Right renal cortex interstitium (tissue), 3 donors: Measurements from ENCODE around the gene KIF3A. TPM values are rescaled to one million over a fixed set of nuclear protein-coding genes. Genes with fewer than 3 reads are reported as not detected.

Experiments
- DNase-seq, 3 donors: peaks; one replicate each; pipeline ENCODE4 v3.0.0-alpha.2; 2013; ENCODE audit warnings: low read depth in 3 of 3, low spot score in 2 of 3
- polyA plus RNA-seq, 3 donors: library from polyadenylated mRNA; unstranded; fragments of 120-200 nt; gene quantifications; one replicate each; pipeline ENCODE4 v1.2.1, GENCODE V29; 2013; ENCODE audit not compliant: insufficient read length in 3 of 3

Gene KIF3A
- polyA plus RNA-seq, 3 donors = 22.2 to 25.4 (median 23.5) TPM

DNA sequence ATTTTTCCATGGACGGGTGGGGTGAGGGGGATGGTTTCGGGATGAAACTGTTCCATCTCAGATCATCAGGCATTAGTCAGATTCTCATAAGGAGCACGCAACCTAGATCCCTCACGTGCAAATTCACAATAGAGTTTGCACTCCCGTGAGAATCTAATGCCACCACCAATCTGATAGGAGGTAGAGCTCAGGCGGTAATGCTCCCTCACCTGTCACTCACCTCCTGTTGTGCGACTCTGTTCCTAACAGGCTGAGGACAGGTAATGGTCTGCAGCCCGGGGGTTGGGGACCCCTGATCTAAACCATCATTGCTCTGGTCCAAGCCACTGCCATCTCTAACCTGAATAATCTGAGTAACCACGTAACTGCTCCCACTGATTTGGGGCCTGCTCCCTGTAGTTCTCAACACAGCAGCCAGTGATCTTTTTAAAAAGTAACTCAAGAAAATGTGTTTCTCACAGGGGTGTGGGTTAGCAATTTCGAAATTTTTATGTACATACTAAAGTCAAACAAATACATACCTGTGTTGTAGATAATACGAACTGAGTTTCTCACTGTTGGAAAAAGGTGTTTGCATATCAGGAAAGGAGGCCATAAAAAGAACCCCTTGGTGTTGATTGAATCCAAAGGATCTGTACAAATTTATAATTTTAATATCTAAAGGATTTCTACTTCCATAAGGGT lies 90.6 kb downstream of the KIF3A start:
- DNase-seq = no peak

DNA sequence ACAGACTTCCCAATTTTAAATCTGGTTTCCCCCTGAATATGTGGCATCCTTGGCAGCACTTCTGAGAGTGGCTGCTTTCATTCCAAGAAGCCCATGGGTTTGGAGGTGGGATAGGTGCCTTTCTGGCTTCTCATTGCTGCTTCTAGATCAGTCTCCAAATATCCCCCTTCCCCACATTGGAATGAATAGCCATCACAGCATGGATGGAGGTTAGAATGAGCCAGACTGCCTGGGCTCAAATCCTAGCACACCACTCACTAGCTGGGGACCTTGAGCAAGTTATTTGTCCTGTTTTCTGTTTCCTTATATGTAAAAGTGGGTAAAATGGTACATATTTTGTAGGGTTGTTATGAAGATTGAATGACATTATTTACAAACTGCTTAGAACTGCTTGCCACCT lies 93.2 kb downstream of the KIF3A start:
- DNase-seq = no peak

Other genes starting within 250 kb of the KIF3A start
- 10 to 100 TPM; 15.1 to 21.4 (median 18.2) TPM for gene IRF1, start 246.8 kb downstream of the KIF3A start, polyA plus RNA-seq
- not detected for gene IL5, start 194.0 kb downstream of the KIF3A start, polyA plus RNA-seq
- gene RAD50, start 180.6 kb downstream of the KIF3A start, polyA plus RNA-seq = 10 to 100 TPM; 50.5 to 52.6 (median 52.4) TPM
- not detected for gene IL13, start 79.4 kb downstream of the KIF3A start, polyA plus RNA-seq
- gene IL4, start 63.6 kb downstream of the KIF3A start, polyA plus RNA-seq = not detected
- 1 to 10 TPM; 2.6 to 4.2 (median 3.0) TPM for gene CCNI2, start 9.9 kb upstream of the KIF3A start, polyA plus RNA-seq
- 10 to 100 TPM; 71.8 to 78.7 (median 78.5) TPM for gene SEPTIN8, start 39.7 kb upstream of the KIF3A start, polyA plus RNA-seq
- gene SOWAHA, start 75.8 kb upstream of the KIF3A start, polyA plus RNA-seq = 1 to 10 TPM; 4.2 to 4.5 (median 4.3) TPM
- 10 to 100 TPM; 10.8 to 19.7 (median 11.6) TPM for gene SHROOM1, start 93.1 kb upstream of the KIF3A start, polyA plus RNA-seq
- gene GDF9, start 128.9 kb upstream of the KIF3A start, polyA plus RNA-seq = 1 to 10 TPM; 1.5 to 2.0 (median 1.7) TPM
- 100 to 1,000 TPM; 171 to 198 (median 186) TPM for gene UQCRQ, start 129.1 kb upstream of the KIF3A start, polyA plus RNA-seq
- gene LEAP2, start 136.1 kb upstream of the KIF3A start, polyA plus RNA-seq = 1 to 10 TPM; 3.5 to 7.6 (median 3.7) TPM
- 10 to 100 TPM; 56.9 to 63.9 (median 61.0) TPM for gene AFF4, start 226.1 kb upstream of the KIF3A start, polyA plus RNA-seq